Ovary (tissue), 1 donor: Measurements from ENCODE around the gene TADA2B.

ENCODE experiments used
- EP300 ChIP-seq: sonication (generic); formaldehyde crosslinking; IDR thresholded peaks from one replicate; pipeline ENCODE4 v1.6.1; 2017; ENCODE audit warnings: antibody characterized with exemption
- POLR2A ChIP-seq: fragments of 450-650 bp; IDR thresholded peaks from one replicate; pipeline ENCODE4 v1.6.1; 2017; ENCODE audit warnings: antibody characterized with exemption, mild to moderate bottlenecking, moderate library complexity

- TF ChIP-seq POLR2A, result no peak
- no peak for TF ChIP-seq EP300
Observed at GRCh38 chr4:7061815-7062214, 18.6 kb downstream of the TADA2B start.
